Stimulated activated CD4-positive, alpha-beta T cell treated with anti-CD3 and anti-CD28 coated beads, Interleukin-4, amount 100 ng/mL, for 48 hours (primary cell): Measurements from ENCODE around the gene GLYATL3.

Source experiments
- DNase-seq, 2 donors: peaks; one replicate each; pipeline ENCODE4 v3.0.0-alpha.2; 2020; ENCODE audit warnings: low read depth in 2 of 2

Gene GLYATL3

GRCh38 chr6:49514571-49515484 lies 15.1 kb downstream of the GLYATL3 start:
- DNase-seq, result no peak

- no peak for DNase-seq
These were observed 15.9 kb downstream of the GLYATL3 start for GRCh38 chr6:49515485-49516146.

- no peak for DNase-seq
These were observed 16.4 kb downstream of the GLYATL3 start for GRCh38 chr6:49516147-49516505.

- DNase-seq, result no peak
These were observed 18.2 kb downstream of the GLYATL3 start for GRCh38 chr6:49517919-49518318.

- DNase-seq, result no peak
These were observed 19.9 kb downstream of the GLYATL3 start for GRCh38 chr6:49519660-49520059.

- DNase-seq, result no peak
These were observed 23.2 kb downstream of the GLYATL3 start for GRCh38 chr6:49522710-49523593.

GRCh38 chr6:49523901-49524300 lies 24.2 kb downstream of the GLYATL3 start:
- DNase-seq, result no peak

- DNase-seq, result no peak
These were observed 24.8 kb downstream of the GLYATL3 start for GRCh38 chr6:49524541-49524940.

- DNase-seq, result no peak
These were observed 26.9 kb downstream of the GLYATL3 start for GRCh38 chr6:49526598-49526997.

GRCh38 chr6:49527320-49527719 lies 27.6 kb downstream of the GLYATL3 start:
- no peak for DNase-seq

- no peak for DNase-seq
These were observed 28.8 kb downstream of the GLYATL3 start for GRCh38 chr6:49528571-49528970.

GRCh38 chr6:49530141-49530776 lies 30.5 kb downstream of the GLYATL3 start:
- no peak for DNase-seq

- no peak for DNase-seq
These were observed 32.2 kb downstream of the GLYATL3 start for GRCh38 chr6:49531774-49532569.

GRCh38 chr6:49535795-49536194 lies 36.1 kb downstream of the GLYATL3 start:
- DNase-seq, result no peak

GRCh38 chr6:49539102-49539501 lies 39.4 kb downstream of the GLYATL3 start:
- DNase-seq, result no peak

GRCh38 chr6:49540614-49541013 lies 40.9 kb downstream of the GLYATL3 start:
- no peak for DNase-seq

GRCh38 chr6:49541210-49541724 lies 41.5 kb downstream of the GLYATL3 start:
- no peak for DNase-seq

GRCh38 chr6:49541936-49542335 lies 42.2 kb downstream of the GLYATL3 start:
- no peak for DNase-seq

- DNase-seq, result no peak
These were observed 43.5 kb downstream of the GLYATL3 start for GRCh38 chr6:49543087-49543858.

GRCh38 chr6:49546331-49546730 lies 46.6 kb downstream of the GLYATL3 start:
- DNase-seq, result no peak
